DLD1 (cell line): ENCODE measurements around the gene FLOT1.
"Not testable (repeated sequence)": the region's sequence is repeated elsewhere in the genome, so short reads cannot be mapped to it uniquely, and the experiment has no call there.

Source experiments
- in situ Hi-C: cut with HindIII; loops from 2 replicates; pipeline ENCODE4 v1.10.0; 2017; ENCODE audit warnings: low sequenced_read_pairs

The FLOT1 gene

DNA sequence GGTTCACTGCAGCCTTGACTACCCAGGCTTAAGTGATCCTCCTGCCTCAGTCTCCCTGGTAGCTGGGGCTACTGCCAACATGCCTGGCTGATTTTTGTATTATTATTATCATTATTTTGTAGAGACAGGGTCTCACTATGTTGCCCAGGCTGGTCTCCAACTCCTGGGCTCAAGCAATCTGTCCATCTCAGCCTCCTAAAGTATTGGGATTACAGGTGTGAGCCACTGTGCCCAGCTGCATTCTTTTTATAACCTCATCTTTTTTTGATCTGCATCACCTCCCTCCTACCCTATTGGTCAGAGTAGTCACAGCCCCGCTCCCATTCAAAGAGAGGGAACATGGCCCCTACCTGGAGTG lies 25.4 kb upstream of the FLOT1 start:
- in situ Hi-C loops, result no loop called here

DNA sequence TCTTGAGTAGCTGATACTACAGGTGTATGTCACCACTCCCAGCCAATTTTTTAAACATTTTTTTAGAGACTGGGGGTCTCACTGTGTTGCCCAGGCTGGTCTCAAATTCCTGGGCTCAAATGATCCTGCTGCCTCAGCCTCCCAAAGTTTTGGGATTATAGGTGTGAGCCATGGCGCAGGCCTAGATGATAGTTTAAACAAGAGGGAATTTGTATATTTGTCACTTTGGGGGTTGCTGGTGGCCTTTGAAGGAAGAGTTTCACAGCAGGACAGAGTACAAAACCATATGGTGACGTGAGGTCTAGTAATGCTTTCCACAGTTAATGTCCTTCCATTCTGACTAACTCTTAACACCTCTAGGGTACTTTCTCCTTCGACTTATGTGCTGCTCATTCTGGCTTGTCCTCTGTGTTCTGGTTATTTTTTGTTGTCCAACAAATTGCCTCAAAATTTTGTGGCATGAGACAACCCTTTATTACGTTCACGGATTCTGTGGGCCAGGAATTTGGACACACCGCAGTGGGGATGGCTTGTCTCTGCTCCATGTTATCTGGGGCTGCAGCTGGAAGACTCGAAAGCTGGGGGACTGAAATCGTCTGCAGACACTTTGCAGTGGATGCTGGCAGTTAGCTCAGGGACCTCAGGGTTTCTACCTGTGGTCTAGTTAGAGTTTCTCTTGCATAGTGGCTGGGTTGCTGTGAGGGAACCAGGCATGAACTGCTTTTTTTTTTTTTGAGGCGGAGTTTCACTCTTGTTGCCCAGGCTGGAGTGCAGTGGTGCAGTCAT lies 24.9 kb upstream of the FLOT1 start:
- in situ Hi-C loops, result no loop called here

DNA sequence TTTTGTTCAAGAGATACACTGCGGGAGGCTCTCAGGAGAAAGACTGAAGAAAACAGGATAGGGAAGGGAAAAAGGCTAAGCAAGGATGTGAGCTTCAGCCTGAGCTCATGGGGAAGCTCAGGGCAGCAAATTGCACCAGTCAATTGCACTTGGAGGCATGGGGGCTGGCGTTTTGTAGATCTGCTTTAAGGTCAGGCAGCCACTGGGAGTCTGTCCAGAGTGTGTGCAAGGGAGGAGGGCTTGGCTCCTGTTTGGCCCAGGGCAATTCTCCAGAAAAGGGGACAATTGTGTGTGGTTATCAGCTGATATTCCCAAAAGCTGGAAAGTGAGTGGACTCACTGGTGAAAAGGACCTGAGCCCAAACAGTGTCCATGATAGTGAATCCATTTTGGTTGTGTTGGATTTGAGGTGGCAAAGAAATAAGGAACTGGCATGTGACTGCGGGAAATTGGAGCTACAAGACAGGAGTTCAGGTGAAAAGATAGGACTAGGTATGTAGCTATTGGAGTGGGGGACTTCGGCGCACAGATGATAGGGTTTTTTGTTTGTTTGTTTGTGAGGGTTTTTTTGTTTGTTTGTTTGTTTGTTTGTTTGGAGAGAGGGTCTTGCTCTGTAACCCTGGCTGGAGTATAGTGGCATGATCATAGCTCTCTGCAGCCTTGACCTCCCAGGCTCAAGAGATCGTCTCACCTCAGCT lies 24.1 kb upstream of the FLOT1 start:
- in situ Hi-C loops, result no loop called here

DNA sequence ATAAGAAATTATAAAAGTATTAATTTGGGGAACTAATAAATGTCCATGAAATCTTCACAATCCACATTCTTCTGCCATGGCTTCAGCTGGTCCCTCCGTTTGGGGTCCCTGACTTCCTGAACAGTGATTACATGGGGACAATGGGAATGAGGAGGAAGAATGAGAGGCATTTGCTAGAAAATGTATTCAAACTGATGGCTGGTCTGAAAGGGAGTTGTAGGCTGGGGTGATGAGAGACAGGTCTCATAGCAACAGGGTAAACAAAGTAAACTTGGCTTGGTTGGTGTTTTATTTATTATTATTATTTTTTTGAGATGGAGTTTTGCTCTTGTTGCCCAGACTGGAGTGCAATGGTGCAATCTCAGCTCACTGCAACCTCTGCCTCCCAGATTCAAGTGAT lies 23.0 kb upstream of the FLOT1 start:
- in situ Hi-C loops, result not testable (repeated sequence)

DNA sequence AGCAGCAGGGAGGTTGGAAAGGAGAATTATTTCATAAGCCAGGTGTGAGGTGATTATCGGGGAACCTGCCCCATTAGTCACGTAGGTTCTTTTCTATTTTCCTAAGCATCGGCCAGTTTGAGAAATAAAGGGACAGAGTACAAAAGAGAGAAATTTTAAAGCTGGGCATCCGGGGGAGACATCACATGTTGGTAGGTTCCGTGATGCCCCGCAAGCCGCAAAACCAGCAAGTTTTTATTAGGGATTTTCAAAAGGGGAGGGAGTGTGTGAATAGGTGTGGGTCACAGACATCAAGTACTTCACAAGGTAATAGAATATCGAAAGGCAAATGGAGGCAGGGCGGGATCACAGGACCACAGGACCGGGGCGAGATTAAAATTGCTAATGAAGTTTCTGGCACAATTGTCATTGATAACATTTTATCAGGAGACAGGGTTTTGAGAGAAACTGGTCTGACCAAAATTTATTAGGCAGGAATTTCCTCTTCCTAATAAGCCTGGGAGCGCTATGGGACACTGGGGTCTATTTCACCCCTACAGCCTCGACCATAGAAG lies 22.1 kb upstream of the FLOT1 start:
- in situ Hi-C loops, result not testable (repeated sequence)

DNA sequence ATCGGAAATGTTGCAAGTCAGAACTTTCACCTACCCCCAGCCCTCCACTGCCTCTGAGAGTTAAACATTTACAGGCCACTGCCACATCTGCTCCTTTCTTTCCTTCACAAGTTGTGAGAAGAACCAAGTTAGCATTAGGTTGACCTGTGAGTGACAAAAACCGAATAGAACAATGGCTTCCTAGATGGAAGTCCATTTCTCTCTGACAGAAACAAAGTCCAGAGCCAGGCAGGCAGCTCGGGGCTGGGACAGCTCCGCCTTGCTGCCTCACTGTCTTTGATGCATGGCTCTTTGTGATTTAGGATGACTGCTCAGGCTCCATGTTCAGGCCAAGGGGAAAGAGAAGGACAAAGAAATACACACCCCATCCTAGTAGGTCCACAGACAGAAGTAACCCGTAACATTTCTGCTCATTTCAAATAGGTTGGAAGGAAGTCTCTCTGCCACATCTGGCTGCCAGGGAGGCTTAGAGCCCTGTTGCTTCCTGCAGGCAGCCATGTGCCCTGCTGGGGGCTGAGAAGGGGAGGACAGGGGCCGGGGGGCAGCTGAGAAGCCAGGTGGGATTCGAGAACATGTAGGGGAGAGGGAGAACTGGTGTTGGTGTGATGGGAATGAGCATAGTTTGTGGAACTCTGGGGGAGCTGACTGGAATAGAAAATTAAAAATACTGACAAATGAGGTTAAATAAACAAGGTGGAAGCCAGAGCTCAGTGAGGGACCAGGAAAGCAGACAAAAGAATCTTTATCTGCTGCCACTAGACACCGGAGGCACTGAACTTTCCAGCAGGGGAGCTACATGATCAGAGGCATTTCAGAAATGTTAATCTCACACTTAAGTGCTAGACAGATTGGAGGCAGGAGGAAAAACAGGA lies 21.4 kb upstream of the FLOT1 start:
- in situ Hi-C loops, result no loop called here

DNA sequence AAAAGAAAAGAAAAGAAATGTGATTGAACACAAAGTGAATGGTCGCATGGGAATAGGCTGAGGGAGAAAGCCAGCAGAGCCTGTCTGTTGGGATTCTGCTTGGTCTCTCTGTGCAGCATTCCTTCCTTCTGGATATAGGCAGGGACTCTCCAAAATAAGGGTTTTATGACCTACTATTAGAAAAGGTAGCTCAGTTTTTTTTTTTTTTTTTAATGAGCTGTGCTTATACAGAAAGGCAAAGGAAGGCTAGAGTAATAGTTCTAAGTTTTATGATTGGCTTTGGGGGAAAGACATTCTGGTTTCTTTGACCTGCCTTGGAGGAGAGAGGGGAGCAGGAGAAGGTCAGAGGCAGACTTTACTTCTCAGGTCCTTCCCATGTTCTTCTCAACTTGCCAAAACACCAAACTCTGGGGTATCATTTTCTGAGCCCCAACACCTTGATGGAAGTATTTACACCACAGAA lies 20.7 kb upstream of the FLOT1 start:
- in situ Hi-C loops, result no loop called here

DNA sequence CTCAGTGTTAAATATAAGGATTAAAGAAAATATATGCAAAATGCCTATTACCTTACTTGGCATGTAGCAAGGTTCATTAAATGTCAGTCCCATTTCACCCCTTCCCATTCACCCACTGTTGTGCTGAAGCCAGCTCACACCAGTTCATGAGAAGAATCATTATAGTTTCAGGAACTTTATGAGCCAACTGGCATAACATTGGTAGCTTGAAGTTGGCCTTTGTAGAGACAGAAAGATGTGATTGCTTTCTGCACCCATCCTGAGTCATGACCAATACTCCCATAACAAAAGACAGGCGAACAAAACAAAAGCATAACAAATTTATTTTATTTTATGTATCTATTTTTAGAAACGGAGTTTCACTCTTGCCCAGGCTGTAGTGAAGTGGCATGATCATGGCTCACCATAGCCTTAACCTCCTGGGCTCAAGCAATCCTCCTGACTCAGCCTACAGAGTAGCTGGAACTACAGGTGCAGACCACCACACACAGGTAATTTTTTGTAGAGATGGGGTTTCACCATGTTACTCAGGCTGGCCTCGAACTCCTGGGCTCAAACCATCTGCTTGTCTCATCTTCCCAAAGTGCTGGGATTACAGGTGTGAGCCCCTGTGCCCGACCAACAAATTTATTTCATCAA lies 19.4 kb upstream of the FLOT1 start:
- in situ Hi-C loops, result no loop called here

DNA sequence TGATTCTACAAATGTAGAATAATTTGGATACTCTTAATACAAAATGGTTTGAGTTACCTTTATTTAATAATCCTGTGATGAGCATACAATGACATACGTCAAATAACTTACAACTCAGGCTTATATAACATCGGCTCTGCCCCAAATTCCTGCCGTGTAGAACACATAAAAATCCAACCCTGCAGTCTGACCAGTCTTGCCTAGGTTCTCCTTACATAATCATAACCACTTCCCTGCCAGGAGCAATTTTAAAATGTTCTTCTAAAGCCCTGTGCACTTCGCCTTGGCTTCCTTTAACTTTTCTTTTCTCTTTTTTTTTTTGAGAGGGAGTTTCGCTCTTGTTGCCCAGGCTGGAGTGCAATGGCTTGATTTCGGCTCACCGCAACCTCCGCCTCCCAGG lies 18.1 kb upstream of the FLOT1 start:
- in situ Hi-C loops, result no loop called here

DNA sequence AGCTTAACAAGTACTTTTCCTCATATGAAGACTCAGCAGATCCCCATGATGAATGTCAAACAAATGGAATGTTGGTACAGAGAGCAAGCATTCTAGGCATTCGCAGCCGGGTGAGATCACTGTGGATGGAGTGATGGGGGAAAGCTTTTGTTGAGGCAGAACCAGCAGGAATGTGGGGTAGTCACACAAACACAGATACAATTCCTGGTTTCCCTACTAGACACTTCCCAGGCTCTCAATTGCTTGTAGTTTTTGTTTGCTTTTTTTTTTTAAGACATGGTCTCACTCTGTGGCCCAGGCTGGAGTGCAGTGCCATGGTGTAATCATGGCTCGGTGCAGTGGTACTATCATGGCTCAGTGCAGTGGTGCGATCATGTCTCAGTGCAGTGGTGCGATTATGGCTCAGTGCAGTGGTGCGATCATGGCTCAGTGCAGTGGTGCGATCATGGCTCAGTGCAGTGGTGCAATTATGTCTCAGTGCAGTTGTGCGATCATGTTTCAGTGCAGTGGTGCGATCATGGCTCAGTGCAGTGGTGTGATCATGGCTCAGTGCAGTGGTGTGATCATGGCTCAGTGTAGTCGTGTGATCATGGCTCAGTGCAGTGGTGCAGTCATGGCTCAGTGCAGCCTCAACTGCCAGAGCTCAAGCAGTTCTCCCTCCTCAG lies 17.2 kb upstream of the FLOT1 start:
- in situ Hi-C loops, result no loop called here

DNA sequence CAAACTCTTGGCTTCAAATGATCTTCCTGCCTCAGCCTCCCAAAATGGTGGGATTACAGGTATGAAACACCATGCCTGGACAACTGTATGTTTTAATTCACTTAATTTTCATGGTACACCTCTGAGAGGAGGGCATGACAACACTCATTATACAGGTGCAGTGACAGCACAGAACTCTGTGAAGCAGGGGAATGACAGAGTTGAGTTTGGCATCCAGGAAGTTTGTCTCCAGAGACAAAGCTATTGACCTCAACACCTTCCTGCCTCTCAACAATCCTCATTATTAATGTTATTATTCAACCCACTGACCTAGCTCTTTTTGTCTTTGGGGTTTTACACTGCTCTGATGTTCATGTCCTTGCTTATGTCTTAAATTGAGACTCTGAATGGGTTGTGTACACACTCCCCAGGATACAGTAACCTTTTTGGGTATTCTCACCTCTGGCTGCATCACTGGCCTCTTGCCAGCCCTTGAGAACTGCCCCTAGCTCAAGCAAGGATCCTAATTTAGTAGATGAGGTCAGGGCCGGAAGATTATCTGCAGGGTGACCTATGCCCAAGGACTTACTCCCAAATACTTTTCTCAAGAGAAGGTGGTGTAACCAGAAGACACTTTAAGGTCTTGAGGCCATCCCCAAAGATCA lies 14.9 kb upstream of the FLOT1 start:
- in situ Hi-C loops, result no loop called here

DNA sequence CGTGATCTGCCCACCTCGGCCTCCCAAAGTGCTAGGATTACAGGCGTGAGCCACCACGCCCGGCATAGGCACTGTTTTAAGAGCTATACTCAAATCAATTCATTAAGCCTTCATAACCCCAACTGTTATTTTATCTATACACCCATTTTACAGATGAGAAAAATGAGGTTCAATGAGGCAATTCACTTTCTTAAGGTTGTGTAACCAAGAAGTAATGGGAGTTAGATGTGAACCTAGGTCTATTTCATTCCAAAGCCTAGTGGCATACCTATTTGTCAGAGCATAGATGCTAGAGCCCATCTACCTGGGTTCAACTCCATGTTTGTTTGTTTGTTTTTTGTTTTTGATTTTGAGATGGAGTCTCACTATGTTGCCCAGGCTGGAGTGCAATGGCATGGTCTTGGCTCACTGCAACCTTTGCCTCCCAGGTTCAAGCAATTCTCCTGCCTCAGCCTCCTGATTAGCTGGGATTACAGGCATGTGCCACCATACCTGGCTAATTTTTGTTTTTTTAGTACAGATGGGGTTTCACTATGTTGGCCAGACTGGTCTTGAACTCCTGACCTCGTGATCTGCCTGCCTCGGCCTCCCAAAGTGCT lies 14.0 kb upstream of the FLOT1 start:
- in situ Hi-C loops, result not testable (repeated sequence)

DNA sequence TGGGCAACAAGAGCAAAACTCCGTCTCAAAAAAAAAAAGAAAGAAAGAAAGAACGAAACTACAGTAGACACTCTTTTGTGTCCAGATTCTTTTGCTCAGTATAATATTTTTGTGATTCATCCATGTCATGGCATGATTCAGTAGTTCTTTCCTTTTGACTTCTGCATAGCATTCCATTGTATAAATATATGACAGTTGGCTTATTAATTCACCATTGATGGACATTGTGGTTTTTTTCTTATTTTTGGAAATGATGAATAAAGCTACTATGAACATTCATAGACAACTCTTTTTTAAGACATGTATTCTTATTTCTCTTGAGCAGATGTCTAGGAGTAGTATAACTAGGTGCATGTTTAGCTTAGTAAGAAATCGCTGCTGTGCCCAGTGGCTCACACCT lies 12.1 kb upstream of the FLOT1 start:
- in situ Hi-C loops, result no loop called here

DNA sequence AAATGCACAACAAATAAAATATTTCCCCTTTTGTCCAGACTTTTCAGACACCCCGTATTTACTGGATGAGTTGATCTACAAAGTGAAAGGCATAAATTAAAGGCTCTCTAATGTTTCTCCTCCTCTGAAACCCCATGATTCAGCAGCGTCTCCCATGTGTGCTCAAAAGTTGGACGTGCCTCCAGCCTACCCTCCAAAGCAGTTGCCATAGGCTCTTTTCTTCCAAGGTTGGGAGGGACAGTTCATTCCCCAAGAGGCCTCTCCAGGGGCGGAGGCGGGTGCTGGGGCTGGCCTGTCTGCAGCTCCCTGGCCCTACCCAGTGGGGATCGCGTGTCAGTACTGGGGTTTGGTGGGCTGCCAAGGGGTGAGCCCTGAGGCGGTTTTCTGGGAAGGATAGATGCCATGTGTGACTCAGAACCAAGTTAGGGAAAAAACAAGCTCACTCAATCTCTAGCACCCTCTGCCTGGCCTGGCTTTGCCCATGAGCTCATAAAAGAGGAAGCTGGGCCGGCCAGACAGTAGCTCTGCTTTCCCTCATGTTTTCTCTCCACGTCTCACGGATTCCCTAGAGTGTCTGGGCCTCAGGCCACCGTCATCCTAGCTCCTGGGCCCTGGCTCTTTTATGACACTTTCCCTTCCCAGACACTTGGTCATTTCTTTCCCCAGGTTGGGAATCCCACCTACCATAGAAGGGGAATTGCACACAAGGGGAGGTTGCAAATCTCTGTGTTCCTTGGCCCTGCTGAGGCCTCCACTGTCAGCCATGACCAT lies 9.9 kb upstream of the FLOT1 start:
- in situ Hi-C loops, result no loop called here

DNA sequence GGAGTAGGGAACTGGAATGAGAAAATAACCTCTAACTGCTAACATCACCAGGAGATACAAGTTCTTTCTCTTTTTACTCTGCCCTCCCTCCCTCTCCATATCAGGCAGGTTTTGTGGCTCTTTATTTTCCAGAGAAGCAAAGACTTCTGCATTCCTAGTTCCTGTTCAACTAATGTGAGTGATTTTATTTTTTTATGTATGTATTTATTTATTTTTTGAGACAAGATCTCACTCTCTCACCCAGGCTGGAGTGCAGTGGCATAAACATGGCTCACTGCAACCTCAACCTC lies 7.8 kb upstream of the FLOT1 start:
- in situ Hi-C loops, result no loop called here

DNA sequence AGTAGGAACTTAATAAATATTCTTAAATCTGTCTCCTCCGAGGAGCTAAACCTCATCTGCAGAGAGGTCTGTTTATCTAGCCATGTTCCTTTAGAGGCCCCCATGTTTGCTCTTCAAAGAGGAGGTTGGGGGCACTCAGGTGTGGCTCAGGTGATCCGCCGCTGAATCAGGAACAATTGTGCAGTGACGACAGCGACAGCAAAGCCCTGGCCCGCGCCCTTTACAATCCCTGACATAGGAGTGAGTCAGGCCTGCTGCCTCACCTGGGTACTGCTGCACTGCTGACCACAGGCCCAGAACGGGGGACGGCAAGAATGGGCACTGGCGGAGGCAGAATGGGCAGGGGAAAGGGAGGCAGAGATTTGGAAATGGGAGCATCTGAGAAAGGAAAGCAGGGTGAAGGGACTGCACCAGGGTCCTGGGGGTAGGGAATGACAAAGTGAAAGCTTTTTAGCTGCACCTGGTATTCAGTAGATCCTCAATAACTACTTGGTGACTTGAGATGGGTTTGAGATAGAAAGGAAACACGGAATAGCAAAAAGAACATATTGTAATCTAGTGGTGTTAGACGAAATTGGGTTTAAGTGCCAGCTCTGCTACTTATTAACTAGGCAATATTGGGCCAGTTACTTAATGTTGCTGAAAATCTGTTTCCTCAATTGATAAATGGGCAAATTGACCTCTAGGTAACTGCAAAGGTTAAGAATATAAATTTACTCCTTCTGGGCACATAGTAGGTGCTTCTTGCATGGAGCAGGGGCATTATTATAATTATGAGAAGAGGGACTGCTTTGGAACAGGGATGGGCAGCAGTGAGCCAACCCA lies 7.3 kb upstream of the FLOT1 start:
- in situ Hi-C loops, result loop anchor here (25.0 kb wide), 1 partner anchor 138 kb away; the partner anchor contains the start of gene DDR1

DNA sequence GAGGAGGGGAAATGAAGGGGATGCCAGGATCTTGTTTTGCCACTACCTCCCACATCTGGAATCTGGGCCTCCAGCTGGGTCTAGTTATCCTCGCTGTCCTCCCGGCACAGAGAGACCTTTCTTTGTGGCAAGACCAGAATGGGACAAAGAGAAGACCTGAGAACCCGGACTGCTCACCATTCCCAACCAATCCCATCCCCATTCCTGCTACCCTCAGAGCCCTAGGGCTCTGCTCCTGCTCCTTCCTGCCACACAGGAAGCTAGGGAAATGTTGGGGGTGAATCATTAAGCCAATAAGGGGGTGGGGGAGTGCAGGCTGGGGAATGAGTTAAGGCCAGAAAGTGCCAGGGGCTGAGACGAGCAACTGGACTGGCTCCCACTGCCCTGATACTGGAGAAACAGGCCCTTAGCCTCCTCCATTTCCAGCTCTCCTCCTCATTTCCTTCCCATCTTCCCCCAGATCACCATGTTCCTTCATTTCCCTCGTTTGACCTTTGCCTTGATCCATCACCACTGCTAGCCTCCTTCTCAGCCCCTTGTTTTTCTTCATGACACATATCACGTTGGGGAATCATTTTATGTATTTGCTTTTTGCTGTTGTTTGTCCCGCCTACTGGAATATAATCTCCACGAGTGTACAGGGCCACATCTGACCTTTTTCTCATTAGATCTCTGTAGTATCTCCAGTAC lies 6.5 kb upstream of the FLOT1 start:
- in situ Hi-C loops, result loop anchor here (25.0 kb wide), 1 partner anchor 138 kb away; the partner anchor contains the start of gene DDR1
